EL (cell line): ENCODE data around the gene ZNF554.
A peak's percentile ranks its signal among the peaks of the same experiment; 100 is the strongest.

Experiments
- DNase-seq: peaks from one replicate; pipeline ENCODE4 v3.0.0-alpha.2; 2016

Gene ZNF554

GRCh38 chr19:2872175-2872574, 52.5 kb downstream of the ZNF554 start:
- peak; percentile 15 for DNase-seq

- no peak for DNase-seq
Observed at GRCh38 chr19:2877398-2878331, 58.0 kb downstream of the ZNF554 start.

- no peak for DNase-seq
Observed at GRCh38 chr19:2883686-2884439, 64.2 kb downstream of the ZNF554 start.

DNA sequence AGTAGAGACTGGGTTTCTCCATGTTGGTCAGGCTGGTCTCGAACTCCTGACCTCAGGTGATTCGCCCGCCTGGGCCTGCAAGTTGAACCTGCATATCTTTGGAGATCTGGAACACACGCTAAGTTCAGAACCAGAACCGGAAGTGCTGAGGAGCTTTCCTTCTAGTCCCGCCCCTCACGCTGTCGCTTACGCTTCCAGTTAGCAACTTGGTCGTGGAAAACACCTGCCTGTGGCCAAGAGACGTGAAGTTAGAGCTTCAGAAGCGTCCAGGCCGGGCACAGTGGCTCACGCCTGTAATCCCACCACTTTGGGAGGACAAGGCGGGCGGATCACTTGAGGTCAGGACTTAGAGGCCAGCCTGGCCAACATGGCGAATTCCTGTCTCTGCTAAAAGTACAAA, 66.1 kb downstream of the ZNF554 start:
- no peak for DNase-seq
